HepG2 (cell line): ENCODE results near the gene COPZ1.

ENCODE experiments used
- BRCA1 ChIP-seq: sonication (generic); formaldehyde crosslinking; IDR thresholded peaks from 2 replicates; pipeline ENCODE4 v1.4.0; 2020; ENCODE audit warnings: missing genetic modification reagents
- CBX5 ChIP-seq: sonication (generic); formaldehyde crosslinking; IDR thresholded peaks from 2 replicates; pipeline ENCODE4 v1.4.0; 2020; ENCODE audit warnings: missing genetic modification reagents, borderline replicate concordance
- HDAC2 ChIP-seq: sonication (generic); formaldehyde crosslinking; IDR thresholded peaks from 2 replicates; pipeline ENCODE4 v1.4.0; 2020; ENCODE audit warnings: missing genetic modification reagents
- REXO4 ChIP-seq: sonication (generic); formaldehyde crosslinking; IDR thresholded peaks from 2 replicates; pipeline ENCODE4 v1.8.0; 2022; ENCODE audit warnings: missing genetic modification reagents, mild to moderate bottlenecking, borderline replicate concordance
- YEATS2 ChIP-seq: sonication (generic); formaldehyde crosslinking; IDR thresholded peaks from 2 replicates; pipeline ENCODE4 v1.4.0; 2020; ENCODE audit warnings: missing genetic modification reagents, borderline replicate concordance
- ZNF333 ChIP-seq: sonication (generic); formaldehyde crosslinking; IDR thresholded peaks from 2 replicates; pipeline ENCODE4 v1.4.0; 2020; ENCODE audit warnings: mild to moderate bottlenecking, missing genetic modification reagents, borderline replicate concordance
- ZNF629 ChIP-seq: sonication (generic); formaldehyde crosslinking; conservative IDR thresholded peaks from 2 replicates; pipeline ENCODE4 v1.5.0; 2020; ENCODE audit warnings: missing genetic modification reagents
- ZNF777 ChIP-seq: sonication (generic); formaldehyde crosslinking; IDR thresholded peaks from 2 replicates; pipeline ENCODE4 v1.4.0; 2020; ENCODE audit warnings: missing genetic modification reagents
- TF ChIP-seq, protein P1 (sequence below), 2 experiments: fragments of 450-650 bp in 1 of 2; sonication (generic) in 1 of 2; formaldehyde crosslinking in 1 of 2; IDR thresholded peaks; 2 replicates each; pipeline versions ENCODE4 v1.6.1 to v1.8.0; 2016 to 2022; ENCODE audit warnings: antibody characterized with exemption in 1 of 2, mild to moderate bottlenecking in 1 of 2, missing genetic modification reagents in 1 of 2

DNA sequence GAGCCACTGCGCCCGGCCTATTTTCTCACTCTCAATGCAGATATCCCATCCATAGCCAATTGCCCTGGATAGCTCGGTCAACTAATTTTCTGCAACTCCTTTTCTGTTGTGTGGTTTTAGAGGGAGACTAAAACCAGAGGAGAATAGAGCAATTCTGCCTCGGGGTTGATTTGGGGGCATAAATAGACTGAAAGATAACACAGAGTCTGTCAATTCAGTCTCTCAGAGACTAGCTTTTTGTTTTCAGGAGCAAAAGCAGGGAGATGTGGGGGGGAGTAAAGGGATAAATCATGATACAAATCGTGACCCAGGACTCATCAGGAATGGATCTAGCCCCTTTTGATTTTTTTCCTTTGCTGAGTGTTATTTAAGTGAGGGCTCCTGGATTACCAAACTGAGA, 6.5 kb downstream of the COPZ1 start:
- no peak for TF ChIP-seq YEATS2 (CRISPR knock-in tag)
- TF ChIP-seq, protein P1, sequence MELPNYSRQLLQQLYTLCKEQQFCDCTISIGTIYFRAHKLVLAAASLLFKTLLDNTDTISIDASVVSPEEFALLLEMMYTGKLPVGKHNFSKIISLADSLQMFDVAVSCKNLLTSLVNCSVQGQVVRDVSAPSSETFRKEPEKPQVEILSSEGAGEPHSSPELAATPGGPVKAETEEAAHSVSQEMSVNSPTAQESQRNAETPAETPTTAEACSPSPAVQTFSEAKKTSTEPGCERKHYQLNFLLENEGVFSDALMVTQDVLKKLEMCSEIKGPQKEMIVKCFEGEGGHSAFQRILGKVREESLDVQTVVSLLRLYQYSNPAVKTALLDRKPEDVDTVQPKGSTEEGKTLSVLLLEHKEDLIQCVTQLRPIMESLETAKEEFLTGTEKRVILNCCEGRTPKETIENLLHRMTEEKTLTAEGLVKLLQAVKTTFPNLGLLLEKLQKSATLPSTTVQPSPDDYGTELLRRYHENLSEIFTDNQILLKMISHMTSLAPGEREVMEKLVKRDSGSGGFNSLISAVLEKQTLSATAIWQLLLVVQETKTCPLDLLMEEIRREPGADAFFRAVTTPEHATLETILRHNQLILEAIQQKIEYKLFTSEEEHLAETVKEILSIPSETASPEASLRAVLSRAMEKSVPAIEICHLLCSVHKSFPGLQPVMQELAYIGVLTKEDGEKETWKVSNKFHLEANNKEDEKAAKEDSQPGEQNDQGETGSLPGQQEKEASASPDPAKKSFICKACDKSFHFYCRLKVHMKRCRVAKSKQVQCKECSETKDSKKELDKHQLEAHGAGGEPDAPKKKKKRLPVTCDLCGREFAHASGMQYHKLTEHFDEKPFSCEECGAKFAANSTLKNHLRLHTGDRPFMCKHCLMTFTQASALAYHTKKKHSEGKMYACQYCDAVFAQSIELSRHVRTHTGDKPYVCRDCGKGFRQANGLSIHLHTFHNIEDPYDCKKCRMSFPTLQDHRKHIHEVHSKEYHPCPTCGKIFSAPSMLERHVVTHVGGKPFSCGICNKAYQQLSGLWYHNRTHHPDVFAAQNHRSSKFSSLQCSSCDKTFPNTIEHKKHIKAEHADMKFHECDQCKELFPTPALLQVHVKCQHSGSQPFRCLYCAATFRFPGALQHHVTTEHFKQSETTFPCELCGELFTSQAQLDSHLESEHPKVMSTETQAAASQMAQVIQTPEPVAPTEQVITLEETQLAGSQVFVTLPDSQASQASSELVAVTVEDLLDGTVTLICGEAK (IDR thresholded peaks at IDR 0.05): no peak
- TF ChIP-seq, protein P1 (CRISPR knock-in tag; IDR thresholded peaks at IDR 0.05): no peak
- TF ChIP-seq CBX5 (CRISPR knock-in tag): no peak
- TF ChIP-seq REXO4 (CRISPR knock-in tag): no peak
- no peak for TF ChIP-seq HDAC2 (CRISPR knock-in tag)
- TF ChIP-seq ZNF777 (CRISPR knock-in tag): no peak
- no peak for TF ChIP-seq BRCA1 (CRISPR knock-in tag)
- no peak for TF ChIP-seq ZNF629 (CRISPR knock-in tag)
- no peak for TF ChIP-seq ZNF333
